ENCODE results near the gene CHFR. TPM values are rescaled to one million over a fixed set of nuclear protein-coding genes. Genes with fewer than 3 reads are reported as not detected.

The CHFR gene
- total and polyA plus RNA-seq, 9 of the 15 experiments (the other 6 are each of a cell fraction or from before 2014, with no cell fraction given): 0.61 to 33.9 (median 19.3) TPM

DNA sequence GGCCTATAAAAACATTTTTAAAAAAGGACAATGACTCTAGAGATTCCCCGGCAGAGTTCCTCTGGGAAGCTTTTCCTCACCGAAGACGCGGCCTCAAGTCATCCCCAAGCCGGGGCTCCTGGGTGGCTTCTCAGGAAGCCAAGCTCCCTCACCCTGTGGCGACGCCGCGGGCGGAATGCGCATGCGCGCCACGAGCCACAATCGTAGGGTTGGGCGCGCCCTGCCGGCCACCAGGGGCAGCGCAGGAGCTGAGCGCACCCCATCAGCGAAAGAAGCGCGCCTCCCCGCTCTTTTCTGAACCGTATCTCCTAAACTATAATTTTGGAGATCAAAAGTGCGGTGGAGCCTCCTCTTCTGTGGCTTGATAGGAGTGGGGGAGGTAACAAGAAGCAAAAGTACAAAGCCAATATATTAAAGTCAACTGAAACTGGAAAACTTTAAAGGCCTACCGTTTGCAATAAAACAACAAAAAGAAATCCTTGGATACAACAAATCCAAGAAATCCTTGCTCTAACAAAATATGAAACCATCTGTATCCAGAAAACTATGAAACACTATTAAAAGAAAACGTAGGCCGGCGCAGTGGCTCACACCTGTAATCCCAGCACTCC lies 17.4 kb upstream of the CHFR start (continued):
- TF ChIP-seq PCBP1 (IDR thresholded peaks at IDR 0.05; ENCODE audit: low read depth, low read length, poor library complexity, severe bottlenecking) (no peak), ESRRA (IDR thresholded peaks at IDR 0.05; ENCODE audit: borderline replicate concordance, low read depth) (no peak), U2AF2 (optimal IDR thresholded peaks at IDR 0.05; ENCODE audit: low read depth, low read length) (no peak), MYNN (IDR thresholded peaks at IDR 0.05) (no peak), MYNN (CRISPR knock-in tag; IDR thresholded peaks at IDR 0.05) (no peak), IFI16 (CRISPR knock-in tag; IDR thresholded peaks at IDR 0.05) (no peak), HLTF (IDR thresholded peaks at IDR 0.05) (no peak), SMAD4 (CRISPR knock-in tag; conservative IDR thresholded peaks at IDR 0.05) (no peak), ZNF79 (CRISPR knock-in tag; IDR thresholded peaks at IDR 0.05; ENCODE audit: low read depth) (no peak), ZNF75A (CRISPR knock-in tag; IDR thresholded peaks at IDR 0.05) (no peak), SMC3 (conservative IDR thresholded peaks at IDR 0.05; ENCODE audit: insufficient read depth, low read depth, low read length) (no peak), NBN (IDR thresholded peaks at IDR 0.05; ENCODE audit: low read depth) (no peak), L3MBTL2 (IDR thresholded peaks at IDR 0.05) (peak; percentile 66), ZNF232 (CRISPR knock-in tag; IDR thresholded peaks at IDR 0.05) (no peak), CXXC5 (CRISPR knock-in tag; IDR thresholded peaks at IDR 0.05) (no peak)
- TF ChIP-seq, protein P1, sequence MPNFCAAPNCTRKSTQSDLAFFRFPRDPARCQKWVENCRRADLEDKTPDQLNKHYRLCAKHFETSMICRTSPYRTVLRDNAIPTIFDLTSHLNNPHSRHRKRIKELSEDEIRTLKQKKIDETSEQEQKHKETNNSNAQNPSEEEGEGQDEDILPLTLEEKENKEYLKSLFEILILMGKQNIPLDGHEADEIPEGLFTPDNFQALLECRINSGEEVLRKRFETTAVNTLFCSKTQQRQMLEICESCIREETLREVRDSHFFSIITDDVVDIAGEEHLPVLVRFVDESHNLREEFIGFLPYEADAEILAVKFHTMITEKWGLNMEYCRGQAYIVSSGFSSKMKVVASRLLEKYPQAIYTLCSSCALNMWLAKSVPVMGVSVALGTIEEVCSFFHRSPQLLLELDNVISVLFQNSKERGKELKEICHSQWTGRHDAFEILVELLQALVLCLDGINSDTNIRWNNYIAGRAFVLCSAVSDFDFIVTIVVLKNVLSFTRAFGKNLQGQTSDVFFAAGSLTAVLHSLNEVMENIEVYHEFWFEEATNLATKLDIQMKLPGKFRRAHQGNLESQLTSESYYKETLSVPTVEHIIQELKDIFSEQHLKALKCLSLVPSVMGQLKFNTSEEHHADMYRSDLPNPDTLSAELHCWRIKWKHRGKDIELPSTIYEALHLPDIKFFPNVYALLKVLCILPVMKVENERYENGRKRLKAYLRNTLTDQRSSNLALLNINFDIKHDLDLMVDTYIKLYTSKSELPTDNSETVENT (CRISPR knock-in tag; IDR thresholded peaks at IDR 0.05): no peak
- TF ChIP-seq, protein P2, sequence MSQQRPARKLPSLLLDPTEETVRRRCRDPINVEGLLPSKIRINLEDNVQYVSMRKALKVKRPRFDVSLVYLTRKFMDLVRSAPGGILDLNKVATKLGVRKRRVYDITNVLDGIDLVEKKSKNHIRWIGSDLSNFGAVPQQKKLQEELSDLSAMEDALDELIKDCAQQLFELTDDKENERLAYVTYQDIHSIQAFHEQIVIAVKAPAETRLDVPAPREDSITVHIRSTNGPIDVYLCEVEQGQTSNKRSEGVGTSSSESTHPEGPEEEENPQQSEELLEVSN (IDR thresholded peaks at IDR 0.05; ENCODE audit: borderline replicate concordance in 1 of 2, extremely low read depth in 1 of 2, insufficient read depth in 1 of 2, insufficient read length in 1 of 2, low read depth in 1 of 2, low read length in 1 of 2, poor library complexity in 1 of 2, severe bottlenecking in 1 of 2): peak in 1 of 2 experiments; percentile 65
- TF ChIP-seq, protein P3, sequence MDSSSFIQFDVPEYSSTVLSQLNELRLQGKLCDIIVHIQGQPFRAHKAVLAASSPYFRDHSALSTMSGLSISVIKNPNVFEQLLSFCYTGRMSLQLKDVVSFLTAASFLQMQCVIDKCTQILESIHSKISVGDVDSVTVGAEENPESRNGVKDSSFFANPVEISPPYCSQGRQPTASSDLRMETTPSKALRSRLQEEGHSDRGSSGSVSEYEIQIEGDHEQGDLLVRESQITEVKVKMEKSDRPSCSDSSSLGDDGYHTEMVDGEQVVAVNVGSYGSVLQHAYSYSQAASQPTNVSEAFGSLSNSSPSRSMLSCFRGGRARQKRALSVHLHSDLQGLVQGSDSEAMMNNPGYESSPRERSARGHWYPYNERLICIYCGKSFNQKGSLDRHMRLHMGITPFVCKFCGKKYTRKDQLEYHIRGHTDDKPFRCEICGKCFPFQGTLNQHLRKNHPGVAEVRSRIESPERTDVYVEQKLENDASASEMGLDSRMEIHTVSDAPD (CRISPR knock-in tag; IDR thresholded peaks at IDR 0.05): no peak

Data from K562 (cell line).